Fibroblast of the conjunctiva (primary cell): Measurements from ENCODE around the gene CR1.
"Not testable (repeated sequence)": the region's sequence is repeated elsewhere in the genome, so short reads cannot be mapped to it uniquely, and the experiment has no call there.

Experiments
- DNase-seq: peaks from one replicate; pipeline ENCODE4 v3.0.0-alpha.2; 2010; ENCODE audit warnings: low read depth

Gene CR1

DNA sequence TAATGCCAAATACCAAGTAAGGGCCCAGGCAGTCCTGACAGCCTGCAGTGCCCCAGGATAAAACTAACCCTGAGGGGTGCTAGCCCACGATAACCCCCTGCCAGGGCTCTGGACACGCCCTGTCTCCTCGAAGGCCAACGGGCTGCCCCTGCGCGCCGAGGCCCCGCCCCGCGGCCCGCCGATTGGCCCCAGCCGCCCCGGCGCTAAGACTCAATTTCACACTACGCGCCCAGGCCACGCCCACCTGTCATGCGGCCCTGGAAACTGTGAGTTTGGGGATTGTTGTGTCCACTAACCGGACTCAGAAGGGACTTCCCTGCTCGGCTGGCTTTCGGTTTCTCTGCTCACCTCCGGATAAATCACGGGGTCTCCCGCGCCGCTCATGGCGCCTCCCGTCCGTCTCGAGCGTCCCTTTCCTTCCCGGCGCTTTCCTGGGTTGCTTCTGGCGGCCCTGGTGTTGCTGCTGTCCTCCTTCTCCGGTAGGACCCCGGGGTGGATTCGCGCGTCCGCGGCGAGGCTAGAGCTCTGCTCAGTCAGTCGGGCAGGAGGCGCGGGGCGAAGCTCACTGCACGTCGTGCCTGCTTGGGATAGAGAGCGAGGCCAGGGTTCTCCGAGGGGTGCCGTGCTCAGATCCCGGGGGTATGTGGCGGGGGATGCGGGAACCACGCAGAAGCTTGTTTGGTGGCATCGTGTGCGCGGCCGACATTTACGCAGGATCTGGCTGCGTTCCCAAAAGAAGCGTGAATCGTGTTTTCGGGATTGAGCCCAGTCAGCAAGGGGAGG, 149.1 kb downstream of the CR1 start, which contains the start of gene CR1L:
CR1L (plus strand) TSS at position 282 of the 783 bp plus-strand sequence; CDS start at position 383, 101 bp downstream.
- peak; percentile 18 for DNase-seq

DNA sequence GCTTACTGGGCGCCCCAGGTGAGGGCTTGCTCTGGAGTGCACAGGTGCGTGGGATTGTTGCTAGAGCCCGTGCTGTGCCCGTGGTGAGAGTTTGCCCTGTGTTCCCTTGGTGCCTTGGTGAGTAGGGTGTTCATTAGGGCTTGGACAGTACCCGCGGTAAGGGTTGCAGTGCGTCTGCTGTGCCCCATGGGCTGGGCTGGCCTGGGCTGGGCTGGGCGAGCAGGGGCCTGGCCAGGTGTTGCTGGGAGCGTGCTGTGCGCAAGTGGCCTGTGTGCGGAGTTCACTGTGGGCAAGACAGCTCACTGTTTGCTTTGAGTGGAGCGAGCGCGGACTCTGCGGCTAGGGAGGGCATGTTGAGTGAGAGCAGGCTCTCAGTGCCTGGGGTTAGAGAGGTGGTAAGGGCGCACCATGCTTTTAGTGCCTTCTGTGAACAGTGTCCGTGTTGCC, 149.7 kb downstream of the CR1 start:
- DNase-seq: no peak

DNA sequence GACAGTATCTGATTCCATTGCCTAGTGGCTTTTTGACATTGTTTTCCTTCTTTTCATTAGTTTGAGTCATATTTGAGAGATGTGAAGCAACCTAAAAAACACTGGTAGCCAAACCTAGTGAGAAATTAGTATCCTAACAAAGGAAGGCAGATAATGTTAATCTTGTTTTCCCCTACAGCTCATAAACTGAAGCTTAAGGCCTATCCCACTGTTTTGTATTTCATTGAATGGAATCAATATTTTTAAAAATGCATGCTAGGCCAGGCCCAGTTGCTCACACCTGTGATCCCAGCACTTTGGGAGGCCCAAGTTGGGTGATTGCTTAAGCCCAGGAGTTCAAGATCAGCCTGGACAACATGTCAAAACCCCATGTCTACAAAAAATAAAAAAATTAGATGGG, 150.2 kb downstream of the CR1 start:
- no peak for DNase-seq

DNA sequence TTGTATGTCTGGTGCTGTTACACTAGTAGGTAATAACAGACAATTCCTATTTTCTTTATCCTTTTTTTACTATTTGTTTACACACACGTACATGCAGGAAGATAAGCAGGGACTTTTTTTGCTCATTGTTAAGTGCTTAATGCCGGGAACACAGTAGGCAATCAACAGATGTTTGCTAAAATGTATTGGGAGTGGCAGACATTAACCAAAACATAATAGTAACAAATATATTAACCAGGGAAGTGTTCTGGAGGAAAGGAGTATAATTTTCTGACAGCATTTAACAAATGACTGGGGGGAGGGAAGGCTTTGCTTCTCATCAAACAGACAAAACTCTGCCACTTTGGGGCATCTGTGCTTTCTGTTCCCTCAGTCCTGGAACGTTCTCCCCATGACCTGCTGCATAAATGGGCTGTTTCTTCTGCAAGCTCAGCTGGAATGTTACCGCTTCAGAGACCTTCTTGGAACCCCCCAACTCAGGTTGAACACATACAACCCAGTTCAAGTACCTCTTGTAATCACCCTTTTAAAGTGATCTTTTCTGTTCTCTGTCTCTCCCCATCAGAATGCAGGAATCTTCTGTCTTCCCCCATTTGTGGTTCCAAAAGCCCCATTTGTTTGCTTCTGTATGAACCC, 151.1 kb downstream of the CR1 start:
- no peak for DNase-seq

DNA sequence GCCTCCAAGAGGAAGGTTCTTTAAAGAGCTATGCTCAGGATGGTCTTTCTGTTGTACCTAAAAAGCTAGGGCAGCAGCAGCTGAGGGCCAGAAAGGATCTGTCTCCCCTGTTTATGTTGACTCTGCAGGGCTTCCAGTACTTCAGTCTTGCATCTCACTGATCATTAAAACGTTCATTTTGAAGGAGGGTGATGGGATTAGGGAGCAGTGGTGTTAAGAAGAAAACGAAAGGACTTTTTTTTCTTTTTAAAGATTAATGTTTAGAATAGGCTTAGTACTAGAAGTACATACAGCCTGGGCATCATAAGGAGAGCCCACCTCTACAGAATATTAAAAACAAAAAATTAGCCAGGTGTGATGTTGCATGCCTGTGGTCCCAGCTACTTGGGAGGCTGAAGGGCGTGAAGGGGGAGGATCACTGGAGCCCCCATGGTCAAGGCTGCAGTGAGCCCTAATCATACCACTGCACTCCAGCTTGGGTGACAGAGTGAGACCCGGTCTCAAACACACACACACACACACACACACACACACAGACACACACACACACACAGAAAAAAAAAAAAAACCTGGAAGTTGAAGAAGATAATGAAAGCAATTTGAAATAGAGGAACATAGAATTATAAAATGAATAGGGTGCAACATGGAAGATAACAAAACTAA, 151.8 kb downstream of the CR1 start:
- no peak for DNase-seq

DNA sequence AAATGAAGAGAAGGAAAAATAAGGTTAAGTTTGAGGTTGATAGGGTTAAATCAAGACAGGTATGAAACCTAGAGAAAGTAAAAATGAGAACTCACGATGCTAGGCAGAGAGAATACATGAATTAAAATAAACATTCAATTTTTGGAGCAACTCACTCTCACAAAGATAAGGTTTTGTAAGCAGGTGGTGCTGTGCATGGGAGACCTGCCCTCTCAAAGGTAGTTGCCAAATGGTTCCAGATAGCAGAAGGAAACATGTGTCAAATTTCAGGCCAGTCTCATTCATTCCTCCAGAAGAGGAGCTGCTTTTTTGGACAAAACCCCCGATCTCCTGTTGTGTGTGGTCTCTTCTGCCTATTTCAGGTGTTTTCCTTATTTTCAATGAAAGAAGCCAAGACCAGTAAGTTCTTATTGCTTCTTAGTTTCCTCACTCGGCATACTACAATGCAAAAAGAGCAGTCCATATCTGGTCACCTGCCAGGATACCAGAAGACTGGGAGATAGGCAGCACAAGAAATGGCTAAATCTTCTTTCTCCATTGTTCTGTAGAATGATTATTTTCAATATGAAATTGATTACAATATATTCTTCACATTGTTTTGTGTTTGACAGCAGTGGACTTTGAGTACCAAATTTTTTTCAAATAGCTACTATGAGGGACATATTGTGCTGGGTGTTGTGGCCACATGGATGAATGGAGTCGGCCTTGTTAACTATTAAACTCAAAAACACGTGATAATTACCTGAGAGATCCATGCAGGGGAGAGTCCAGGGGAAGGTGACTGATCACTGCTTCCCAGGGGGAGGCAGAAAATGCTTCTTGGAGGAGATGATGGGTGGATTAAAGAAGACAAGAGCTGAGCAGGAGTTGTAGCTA, 152.6 kb downstream of the CR1 start:
- no peak for DNase-seq

DNA sequence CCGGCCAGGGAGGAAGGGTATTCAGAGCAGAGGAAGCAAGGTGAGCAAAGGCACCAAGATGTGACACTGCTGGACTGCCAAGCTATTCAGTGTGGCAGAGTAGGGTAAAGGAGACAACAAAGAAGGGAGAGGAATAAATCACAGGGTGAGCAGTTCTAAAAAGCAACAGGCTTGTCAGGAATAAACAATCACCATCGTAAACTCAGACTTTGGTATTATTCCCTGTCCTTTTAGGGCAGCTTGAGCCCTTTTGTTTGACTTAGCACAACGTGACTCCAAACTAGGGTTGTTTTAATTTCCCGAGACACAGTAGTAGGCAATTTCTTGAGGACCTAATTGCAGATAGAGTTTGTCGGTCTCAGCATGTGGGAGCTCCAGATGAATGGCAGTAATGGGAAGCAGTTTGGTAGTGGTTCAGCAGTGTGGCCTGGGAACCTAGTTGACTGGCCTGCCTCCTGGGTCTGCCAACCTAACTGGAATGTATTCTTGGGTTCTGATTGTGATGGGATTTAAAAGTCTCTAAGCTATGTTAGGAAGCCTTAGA, 153.3 kb downstream of the CR1 start:
- DNase-seq: no peak

DNA sequence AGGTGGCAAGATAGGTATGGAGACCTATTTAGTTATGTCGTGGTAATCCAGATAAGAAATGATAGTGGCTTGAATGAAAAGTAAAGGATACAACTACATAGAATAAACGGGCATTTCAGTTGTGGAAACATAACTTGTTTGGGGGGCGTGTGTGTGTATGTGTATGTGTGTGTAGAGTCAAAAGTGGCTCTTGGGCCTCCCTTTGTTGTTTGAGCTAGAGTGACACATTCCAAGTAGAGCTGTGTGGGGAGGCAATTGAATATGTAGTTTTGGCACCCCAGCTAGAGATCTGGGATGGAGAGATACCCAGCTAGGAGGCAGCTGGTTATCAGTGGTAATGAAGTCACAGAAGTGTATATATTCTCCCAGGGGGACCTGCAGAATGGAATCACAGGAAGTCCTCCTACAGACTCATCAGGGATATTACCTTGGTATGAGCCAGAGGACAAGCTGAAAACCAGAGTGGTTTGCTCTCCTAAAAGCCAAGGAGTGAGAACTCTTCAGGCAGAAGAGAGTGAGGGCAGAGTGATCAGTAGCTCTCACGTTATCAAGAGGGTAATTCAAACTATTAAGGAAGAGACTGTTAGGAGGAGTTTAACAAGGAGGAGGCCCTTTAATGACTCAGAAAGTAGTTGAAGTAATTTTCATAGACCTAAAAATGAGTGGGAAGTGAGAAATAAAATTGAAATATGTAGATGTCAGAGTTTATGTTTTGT, 154.1 kb downstream of the CR1 start:
- no peak for DNase-seq

DNA sequence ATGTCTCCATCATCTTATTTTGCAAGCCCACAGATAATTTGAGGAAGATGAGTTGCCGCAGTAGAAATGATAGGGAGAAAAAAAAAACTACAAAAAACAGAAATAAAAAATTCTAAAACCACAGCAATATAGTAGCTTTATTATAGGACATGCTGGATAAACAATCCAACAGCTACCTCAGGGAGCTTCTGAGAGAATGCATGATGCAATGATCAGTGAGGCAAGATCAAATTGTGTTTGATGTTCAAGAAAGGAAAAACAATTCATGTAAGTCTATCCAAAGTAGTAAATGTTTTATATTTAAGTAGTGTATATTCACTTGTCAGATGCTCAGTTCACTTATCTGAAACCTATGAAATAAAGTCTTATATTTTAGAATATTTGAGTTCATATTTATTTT, 155.6 kb downstream of the CR1 start:
- no peak for DNase-seq

DNA sequence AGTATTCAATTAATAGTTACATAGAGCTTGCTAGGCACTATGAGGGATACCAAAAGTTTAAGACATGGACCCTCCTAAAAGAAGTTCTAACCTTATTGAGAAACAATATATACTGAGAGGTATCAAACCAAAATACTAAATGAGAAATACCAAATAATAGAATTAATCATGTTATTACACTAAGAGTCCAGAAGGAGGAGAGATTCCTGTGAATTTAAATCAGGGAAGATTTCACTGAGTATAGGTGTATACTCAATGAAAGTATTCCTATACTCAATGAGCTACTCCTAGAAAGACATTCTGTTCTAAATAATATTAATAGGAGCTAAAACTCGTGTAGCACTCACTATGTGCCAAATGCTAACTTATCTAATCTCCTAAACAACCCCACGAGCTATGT, 158.4 kb downstream of the CR1 start:
- DNase-seq: no peak

DNA sequence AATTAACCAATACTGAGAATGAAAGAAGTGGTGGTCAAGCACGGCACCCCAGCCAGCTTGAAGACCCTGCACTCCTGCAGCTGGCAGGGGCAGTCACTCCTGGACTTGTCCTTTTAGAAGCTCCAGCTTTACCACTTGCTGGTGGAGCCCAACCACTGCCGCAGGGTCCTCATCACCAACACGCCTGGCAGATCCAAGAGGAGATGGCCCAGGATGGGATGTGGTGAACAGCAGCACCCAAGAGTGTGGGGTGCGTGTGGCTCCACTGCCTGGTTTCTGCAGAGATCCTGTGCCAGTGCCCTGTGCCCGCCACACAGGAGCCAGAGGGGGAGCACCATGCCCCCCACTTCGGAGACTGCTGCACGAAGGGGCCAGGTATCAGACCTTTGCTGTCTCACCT, 162.5 kb downstream of the CR1 start:
- no peak for DNase-seq

DNA sequence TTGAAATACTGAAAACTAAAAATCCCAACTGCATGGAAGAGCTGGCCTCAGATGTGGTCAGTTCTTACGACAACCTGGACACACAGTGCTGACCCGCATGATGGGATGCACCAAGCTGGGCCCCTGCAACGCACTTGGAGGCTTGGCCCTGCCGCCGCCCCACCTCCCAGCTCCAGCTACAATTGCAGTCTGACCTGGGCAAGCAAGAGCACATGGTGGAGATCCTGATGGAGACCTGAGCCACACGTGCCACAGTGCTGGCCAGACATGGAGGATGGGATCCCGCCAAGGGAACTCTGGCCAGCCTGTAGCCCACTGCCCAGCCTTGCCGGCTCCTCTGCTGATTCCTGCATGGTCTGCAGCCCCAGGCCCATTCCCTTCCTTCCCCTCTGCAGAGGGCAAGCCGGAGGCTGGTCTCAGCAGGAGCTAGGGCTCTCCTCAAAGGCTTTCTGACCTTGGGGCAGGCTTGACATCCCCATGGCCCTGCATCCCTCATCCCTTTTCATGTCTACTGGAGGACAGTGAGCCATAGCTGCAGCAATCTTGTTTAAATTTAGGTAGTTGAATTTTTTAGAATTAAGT, 163.0 kb downstream of the CR1 start:
- no peak for DNase-seq

DNA sequence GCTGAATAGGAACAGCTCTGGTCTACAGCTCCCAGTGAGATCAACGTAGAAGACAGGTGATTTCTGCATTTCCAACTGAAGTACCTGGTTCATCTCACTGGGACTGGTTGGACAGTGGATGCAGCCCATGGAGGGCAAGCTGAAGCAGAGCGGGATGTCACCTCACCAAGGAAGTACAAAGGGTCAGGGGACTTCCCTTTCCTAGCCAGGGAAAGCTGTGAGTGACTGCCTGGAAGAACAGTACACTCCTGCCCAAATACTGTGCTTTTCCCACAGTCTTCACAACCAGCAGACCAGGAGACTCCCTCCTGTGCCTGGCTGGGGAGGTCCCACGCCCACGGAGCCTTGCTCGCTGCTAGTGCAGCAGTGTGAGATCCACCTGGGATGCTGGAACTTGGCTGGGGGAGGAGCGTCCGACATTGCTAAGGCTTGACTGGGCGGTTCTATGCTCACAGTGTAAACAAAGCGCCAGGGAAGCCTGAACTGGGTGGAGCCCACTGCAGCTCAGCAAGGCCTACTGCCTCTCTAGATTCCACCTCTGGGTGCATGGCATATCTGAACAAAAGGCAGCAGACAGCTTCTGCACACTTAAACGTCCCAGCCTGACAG, 163.7 kb downstream of the CR1 start:
- no peak for DNase-seq

DNA sequence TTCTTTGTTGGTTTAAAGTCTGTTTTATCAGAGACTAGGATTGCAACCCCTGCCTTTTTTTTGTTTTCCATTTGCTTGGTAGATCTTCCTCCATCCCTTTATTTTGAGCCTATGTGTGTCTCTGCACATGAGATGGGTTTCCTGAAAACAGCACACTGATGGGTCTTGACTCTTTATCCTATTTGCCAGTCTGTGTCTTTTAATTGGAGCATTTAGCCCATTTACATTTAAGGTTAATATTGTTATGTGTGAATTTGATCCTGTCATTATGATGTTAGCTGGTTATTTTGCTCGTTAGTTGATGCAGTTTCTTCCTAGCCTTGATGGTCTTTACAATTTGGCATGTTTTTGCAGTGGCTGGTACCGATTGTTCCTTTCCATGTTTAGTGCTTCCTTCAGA, 165.5 kb downstream of the CR1 start:
- not testable (repeated sequence) for DNase-seq

DNA sequence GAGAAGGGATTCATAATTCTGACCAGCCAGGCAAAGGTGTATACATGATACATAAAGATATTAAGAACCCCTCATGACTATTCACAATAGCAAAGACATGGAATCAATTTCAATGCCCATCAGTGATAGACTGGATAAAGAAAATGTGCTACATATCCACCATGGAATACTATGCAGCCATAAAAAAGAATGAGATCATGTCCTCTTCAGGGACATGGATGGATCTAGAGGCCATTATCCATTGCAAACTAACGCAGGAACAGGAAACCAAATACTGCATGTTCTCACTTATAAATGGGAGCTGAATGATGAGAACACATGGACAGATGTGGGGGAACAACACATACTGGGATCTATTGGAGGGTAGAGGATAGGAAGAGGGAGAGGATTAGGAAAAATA, 170.4 kb downstream of the CR1 start:
- DNase-seq: no peak

DNA sequence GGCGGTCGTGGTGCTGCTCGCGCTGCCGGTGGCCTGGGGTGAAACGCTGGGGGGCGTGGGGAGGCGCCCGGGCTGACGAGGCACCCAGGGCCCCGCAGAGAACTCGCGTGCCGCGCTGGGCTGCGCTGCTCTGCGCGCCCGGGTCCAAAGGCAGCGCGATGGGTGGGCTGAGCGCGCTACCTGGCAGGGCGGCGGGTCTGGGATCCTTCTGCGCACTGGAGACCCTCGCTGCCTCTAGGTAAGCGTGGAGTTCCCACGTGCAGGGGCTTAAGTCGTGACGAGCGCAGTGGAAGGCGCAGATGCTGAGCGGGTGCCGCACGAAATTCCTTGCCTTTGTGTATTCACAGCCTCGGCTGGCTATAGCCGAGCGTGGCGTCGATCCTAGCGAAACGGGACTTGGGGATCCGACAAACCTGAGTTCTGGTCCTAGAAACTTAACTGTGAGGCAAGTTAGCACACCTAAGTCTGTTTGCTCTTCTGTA, 173.6 kb downstream of the CR1 start:
- no peak for DNase-seq

DNA sequence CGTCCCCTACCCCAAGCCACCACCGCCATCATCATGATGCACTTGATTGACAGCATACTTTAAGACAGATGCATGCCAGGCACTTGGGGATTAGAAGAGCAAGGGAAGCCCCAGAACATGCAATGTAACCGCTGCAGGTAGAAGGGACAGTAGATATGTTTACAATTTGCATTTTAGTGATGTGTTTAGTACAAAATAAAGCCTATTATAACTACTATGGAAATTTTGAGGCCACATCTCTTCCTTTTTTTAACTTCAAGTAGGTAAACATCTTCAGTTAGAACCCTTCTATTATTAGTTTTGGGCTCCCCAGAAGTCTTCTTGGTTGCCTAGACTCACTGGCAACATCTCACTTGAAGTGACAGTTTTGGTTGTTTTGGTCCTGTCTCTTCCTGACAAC, 174.2 kb downstream of the CR1 start:
- no peak for DNase-seq

DNA sequence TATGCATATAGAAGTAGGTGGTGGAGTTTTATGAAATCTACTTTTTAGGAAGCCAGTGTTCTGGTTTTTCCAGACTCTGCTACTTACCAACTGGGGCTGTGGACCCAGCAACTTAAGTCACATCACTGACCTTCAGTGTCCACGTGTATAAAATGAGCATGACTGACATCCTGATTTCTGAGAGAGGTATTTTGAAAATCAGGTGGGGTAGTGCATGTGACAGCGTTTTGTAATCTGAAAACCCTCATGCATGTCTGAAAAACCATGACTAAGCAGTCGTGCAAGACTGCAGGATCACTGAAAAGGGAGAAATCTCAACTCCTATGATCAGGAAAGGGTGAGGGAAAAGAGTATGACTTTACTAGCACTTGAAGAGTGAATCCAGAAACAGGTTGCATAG, 175.0 kb downstream of the CR1 start:
- no peak for DNase-seq

DNA sequence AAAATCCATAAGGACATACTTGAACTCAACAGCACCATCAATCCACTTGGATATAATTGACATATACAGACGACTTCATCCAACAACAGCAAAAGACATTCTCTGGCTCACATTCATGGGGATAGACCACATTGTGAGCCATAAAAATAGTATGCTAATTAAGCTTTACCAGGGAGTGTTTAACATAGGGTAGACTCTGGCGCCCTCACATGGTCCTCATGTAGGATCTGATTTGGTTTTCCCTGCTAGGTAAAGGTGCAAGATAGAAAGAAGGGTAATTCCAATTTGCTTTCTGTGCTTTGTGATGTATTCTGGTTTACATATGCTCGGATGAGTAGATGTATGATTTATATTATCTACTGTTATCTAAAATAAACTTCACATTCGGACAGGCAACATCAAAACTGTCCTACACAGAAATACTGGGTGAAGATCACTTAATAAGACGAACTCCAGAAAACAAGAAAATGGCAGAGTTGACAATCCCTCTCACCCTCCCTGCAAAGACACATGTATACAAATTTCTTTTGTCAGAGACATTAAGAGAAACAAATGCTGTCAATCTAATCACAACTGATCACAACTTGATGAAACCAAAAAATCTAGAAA, 176.7 kb downstream of the CR1 start:
- DNase-seq: peak; percentile 30

DNA sequence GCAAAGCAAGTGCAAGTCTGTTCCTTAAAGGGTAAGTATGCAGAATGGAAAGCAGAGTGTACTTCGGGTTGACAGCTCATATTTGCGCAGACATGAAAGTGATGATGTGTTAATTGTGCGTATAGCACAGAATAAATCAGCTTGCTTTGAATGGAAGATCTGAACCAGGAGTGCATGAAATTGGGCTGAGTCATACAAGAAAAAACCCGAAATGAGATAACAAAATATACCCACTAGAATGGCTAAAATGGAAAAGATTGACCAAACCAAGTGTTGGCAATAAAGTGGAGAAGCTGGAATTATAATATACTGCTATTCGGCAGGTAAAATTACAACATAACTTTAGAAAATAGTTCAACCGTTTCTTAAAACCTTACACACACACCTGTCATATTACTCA, 177.4 kb downstream of the CR1 start:
- no peak for DNase-seq
